GM12864 (cell line): Measurements from ENCODE around the gene ZNF613.
A peak's percentile ranks its signal among the peaks of the same experiment; 100 is the strongest.

Experiments
- DNase-seq: peaks from one replicate; pipeline ENCODE4 v3.0.0-alpha.2; 2011; ENCODE audit warnings: low read depth
- H3K4me3 ChIP-seq: 2 replicates; pipeline ENCODE4 v1.5.1; 2011; ENCODE audit warnings: mild to moderate bottlenecking, low read depth, low read length, control low read depth
- CTCF ChIP-seq: IDR thresholded peaks from 2 replicates; pipeline ENCODE4 v1.5.1; 2011; ENCODE audit warnings: low read depth, mild to moderate bottlenecking, moderate library complexity, low read length, control low read depth, inconsistent platforms; ENCODE audit errors: missing control alignments

Gene ZNF613

GRCh38 chr19:51986309-51987291 lies 59.3 kb downstream of the ZNF613 start, which contains the start of gene ZNF350:
Gene ZNF350 (minus strand): TSS chr19:51986840. CDS start chr19:51974360, 12,480 bp downstream.
- no peak for TF ChIP-seq CTCF
- DNase-seq: peak; percentile 93
- peak within 1 kb of the TSS; percentile 60 for H3K4me3 ChIP-seq

GRCh38 chr19:51993422-51993821 lies 66.2 kb downstream of the ZNF613 start:
- no peak overlapping the region for H3K4me3 ChIP-seq
- DNase-seq: no peak
- no peak for TF ChIP-seq CTCF

- no peak for DNase-seq
- TF ChIP-seq CTCF: no peak
- H3K4me3 ChIP-seq: no peak overlapping the region
Observed at GRCh38 chr19:51994048-51994644, 66.9 kb downstream of the ZNF613 start.
